Activated T-cell treated with anti-CD3 and anti-CD28 coated beads, Interleukin-2, amount 50 U/mL, for 72 hours (primary cell): Measurements from ENCODE around the gene INO80E. TPM values are rescaled to one million over a fixed set of nuclear protein-coding genes. Genes with fewer than 3 reads are reported as not detected.

Source experiments
- ATAC-seq, 2 donors: fragments of 150-1000 bp; cut with Tn5 transposase; replicated peaks in 1 of 2; 2 replicates each; pipeline ENCODE4 v1.10.0; 2021; ENCODE audit warnings: moderate library complexity in 2 of 2, mild to moderate bottlenecking in 1 of 2
- DNase-seq, 2 donors: peaks; one replicate each; pipeline ENCODE4 v3.0.0; 2021 to 2022; ENCODE audit warnings: mixed read lengths in 1 of 2
- H3K27ac Mint-ChIP-seq: one replicate; pipeline ENCODE4 v1.8.0; 2022; ENCODE audit warnings: mild to moderate bottlenecking, moderate library complexity, mixed read lengths
- H3K27me3 Mint-ChIP-seq: one replicate; pipeline ENCODE4 v1.8.0; 2022; ENCODE audit warnings: low read depth, mixed read lengths
- H3K36me3 Mint-ChIP-seq, 2 donors: one replicate each; pipeline ENCODE4 v1.8.0; 2022; ENCODE audit warnings: mixed read lengths in 2 of 2, mild to moderate bottlenecking in 1 of 2; ENCODE audit not compliant: insufficient read depth in 2 of 2
- H3K4me1 Mint-ChIP-seq: one replicate; pipeline ENCODE4 v1.8.0; 2022; ENCODE audit warnings: low read depth, mixed read lengths
- H3K4me3 Mint-ChIP-seq, 2 donors: one replicate each; pipeline ENCODE4 v1.8.0; 2022; ENCODE audit warnings: mild to moderate bottlenecking in 2 of 2, mixed read lengths in 2 of 2, moderate library complexity in 2 of 2
- H3K9me3 Mint-ChIP-seq, 2 donors: one replicate each; pipeline ENCODE4 v1.8.0; 2022; ENCODE audit warnings: mixed read lengths in 2 of 2
- total RNA-seq, 2 donors: library from RNA; stranded (reverse); gene quantifications; one replicate each; pipeline ENCODE4 v1.2.3, GENCODE V29; 2022

INO80E gene
- total RNA-seq, 2 donors from 2014 or later, result 98.5 to 116 TPM

DNA sequence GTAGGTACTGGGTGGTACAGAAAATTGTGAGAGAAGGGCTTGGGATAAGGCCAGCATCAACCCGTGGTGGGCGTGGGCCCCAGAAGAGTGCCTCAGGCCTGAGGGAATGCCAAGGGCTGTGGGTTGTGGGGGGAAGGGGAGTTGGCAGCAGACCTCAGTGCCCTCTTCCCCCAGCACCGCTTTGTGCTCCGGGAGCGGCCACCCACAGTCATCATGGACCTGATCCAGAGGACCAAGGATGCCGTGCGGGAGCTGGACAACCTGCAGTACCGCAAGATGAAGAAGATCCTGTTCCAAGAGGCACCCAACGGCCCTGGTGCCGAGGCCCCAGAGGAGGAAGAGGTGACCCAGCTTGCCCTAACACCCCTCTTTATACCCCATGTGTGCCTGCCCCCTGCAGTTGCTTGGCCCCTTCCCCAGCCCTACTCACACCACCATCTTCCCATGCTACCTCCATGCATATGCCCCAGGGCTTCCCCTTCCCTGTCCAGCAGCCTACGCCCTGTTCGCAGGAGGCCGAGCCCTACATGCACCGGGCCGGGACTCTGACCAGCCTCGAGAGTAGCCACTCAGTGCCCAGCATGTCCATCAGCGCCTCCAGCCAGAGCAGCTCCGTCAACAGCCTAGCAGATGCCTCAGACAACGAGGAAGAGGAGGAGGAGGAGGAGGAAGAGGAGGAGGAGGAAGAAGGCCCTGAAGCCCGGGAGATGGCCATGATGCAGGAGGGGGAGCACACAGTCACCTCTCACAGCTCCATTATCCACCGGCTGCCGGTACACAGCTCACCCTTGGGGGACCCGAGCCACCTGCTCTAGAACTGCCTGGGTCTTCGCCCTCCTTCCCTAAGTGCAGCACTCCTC, 13.3 kb upstream of the INO80E start:
- Mint-ChIP-seq H3K27me3 (no peaks in the 10 kb centered on the region), H3K36me3 (peaks cover 7 to 17% of the 10 kb centered on the region in 2 donors)

GRCh38 chr16:29983420-29984136, 12.5 kb upstream of the INO80E start:
- H3K4me1 Mint-ChIP-seq, result no peaks in the 10 kb centered on the region
- no peaks in the 10 kb centered on the region for H3K9me3 Mint-ChIP-seq
- no peak overlapping the region for H3K4me3 Mint-ChIP-seq
- H3K27me3 Mint-ChIP-seq, result no peaks in the 10 kb centered on the region
- ATAC-seq, result no peak
- DNase-seq, result no peak
- H3K36me3 Mint-ChIP-seq, result peaks cover 6 to 16% of the 10 kb centered on the region in 2 donors
- H3K27ac Mint-ChIP-seq, result no peak overlapping the region

More for the DNA sequence above, 13.3 kb upstream of the INO80E start:
- ATAC-seq (no peak), DNase-seq (no peak)
- no peaks in the 10 kb centered on the region for H3K9me3 Mint-ChIP-seq
- no peaks in the 10 kb centered on the region for H3K4me1 Mint-ChIP-seq
- H3K4me3 Mint-ChIP-seq, result no peak overlapping the region
- no peak overlapping the region for H3K27ac Mint-ChIP-seq

- H3K36me3 Mint-ChIP-seq, result peaks cover 3 to 16% of the 10 kb centered on the region in 2 donors
- no peaks in the 10 kb centered on the region for H3K9me3 Mint-ChIP-seq
- no peaks in the 10 kb centered on the region for H3K27me3 Mint-ChIP-seq
- DNase-seq, result no peak
- H3K4me1 Mint-ChIP-seq, result no peaks in the 10 kb centered on the region
- ATAC-seq, result no peak
- no peak overlapping the region for H3K4me3 Mint-ChIP-seq
- H3K27ac Mint-ChIP-seq, result no peak overlapping the region
Observed at GRCh38 chr16:29984137-29984763, 11.8 kb upstream of the INO80E start.

DNA sequence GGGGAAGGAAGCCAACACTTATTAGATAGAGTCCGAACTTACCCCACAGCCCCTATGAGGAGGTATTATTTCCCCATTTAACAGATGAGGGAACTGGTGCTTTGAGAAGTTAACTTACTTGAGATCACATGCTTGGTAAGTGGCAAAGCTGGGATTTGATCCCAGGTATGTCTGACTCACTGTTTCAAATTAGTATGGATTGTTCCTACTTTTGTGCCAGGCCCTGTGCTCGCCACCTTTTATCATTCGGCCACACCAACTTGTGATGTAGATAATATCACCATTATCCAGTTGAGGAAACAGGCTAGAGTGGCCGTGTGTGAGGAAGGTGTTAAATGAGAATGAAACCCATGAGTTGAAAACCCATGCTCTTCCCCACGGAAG, 11.3 kb upstream of the INO80E start:
- H3K36me3 Mint-ChIP-seq, result peaks cover 3 to 12% of the 10 kb centered on the region in 2 donors
- ATAC-seq (no peak), DNase-seq (no peak)
- H3K27me3 Mint-ChIP-seq, result no peaks in the 10 kb centered on the region
- no peak overlapping the region for H3K4me3 Mint-ChIP-seq
- no peak overlapping the region for H3K27ac Mint-ChIP-seq
- no peaks in the 10 kb centered on the region for H3K4me1 Mint-ChIP-seq
- H3K9me3 Mint-ChIP-seq, result no peaks in the 10 kb centered on the region

GRCh38 chr16:29985271-29985811, 10.7 kb upstream of the INO80E start:
- DNase-seq (no peak), ATAC-seq (no peak)
- Mint-ChIP-seq H3K27ac (no peak overlapping the region), H3K4me3 (no peak overlapping the region), H3K4me1 (no peaks in the 10 kb centered on the region), H3K36me3 (peaks cover 3 to 9% of the 10 kb centered on the region in 2 donors), H3K9me3 (no peaks in the 10 kb centered on the region), H3K27me3 (no peaks in the 10 kb centered on the region)

DNA sequence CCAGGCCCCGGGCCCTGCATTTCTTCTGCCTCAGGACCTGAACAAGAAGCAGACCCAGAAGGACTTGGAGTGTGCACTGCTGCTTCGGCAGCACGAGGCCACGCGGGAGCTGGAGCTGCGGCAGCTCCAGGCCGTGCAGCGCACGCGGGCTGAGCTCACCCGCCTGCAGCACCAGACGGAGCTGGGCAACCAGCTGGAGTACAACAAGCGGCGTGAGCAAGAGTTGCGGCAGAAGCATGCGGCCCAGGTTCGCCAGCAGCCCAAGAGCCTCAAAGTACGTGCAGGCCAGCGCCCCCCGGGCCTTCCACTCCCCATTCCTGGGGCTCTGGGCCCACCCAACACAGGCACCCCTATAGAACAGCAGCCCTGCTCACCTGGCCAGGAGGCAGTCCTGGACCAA, 9.8 kb upstream of the INO80E start:
- H3K27ac Mint-ChIP-seq, result no peak overlapping the region

GRCh38 chr16:29986931-29987330, 9.1 kb upstream of the INO80E start:
- H3K4me1 Mint-ChIP-seq, result no peaks in the 10 kb centered on the region
- H3K27ac Mint-ChIP-seq, result no peak overlapping the region
- no peak for DNase-seq
- no peak for ATAC-seq
- H3K27me3 Mint-ChIP-seq, result no peaks in the 10 kb centered on the region
- H3K9me3 Mint-ChIP-seq, result no peaks in the 10 kb centered on the region
- no peak overlapping the region for H3K4me3 Mint-ChIP-seq
- peaks cover 3 to 6% of the 10 kb centered on the region in 2 donors for H3K36me3 Mint-ChIP-seq

More for the DNA sequence above, 9.8 kb upstream of the INO80E start:
- H3K9me3 Mint-ChIP-seq, result no peaks in the 10 kb centered on the region
- no peaks in the 10 kb centered on the region for H3K4me1 Mint-ChIP-seq
- H3K4me3 Mint-ChIP-seq, result no peak overlapping the region
- H3K27me3 Mint-ChIP-seq, result no peaks in the 10 kb centered on the region
- peaks cover 3 to 6% of the 10 kb centered on the region in 2 donors for H3K36me3 Mint-ChIP-seq
- DNase-seq (no peak), ATAC-seq (no peak)

DNA sequence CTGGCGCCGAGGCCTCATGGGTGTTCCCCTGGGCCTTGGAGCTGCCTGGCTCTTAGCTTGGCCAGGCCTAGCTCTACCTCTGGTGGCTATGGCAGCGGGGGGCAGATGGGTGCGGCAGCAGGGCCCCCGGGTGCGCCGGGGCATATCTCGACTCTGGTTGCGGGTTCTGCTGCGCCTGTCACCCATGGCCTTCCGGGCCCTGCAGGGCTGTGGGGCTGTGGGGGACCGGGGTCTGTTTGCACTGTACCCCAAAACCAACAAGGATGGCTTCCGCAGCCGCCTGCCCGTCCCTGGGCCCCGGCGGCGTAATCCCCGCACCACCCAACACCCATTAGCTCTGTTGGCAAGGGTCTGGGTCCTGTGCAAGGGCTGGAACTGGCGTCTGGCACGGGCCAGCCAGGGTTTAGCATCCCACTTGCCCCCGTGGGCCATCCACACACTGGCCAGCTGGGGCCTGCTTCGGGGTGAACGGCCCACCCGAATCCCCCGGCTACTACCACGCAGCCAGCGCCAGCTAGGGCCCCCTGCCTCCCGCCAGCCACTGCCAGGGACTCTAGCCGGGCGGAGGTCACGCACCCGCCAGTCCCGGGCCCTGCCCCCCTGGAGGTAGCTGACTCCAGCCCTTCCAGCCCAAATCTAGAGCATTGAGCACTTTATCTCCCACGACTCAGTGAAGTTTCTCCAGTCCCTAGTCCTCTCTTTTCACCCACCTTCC, 8.5 kb upstream of the INO80E start:
- Mint-ChIP-seq H3K4me1 (no peaks in the 10 kb centered on the region), H3K9me3 (no peaks in the 10 kb centered on the region), H3K27me3 (no peaks in the 10 kb centered on the region), H3K36me3 (peaks cover 3 to 6% of the 10 kb centered on the region in 2 donors), H3K27ac (no peak overlapping the region), H3K4me3 (no peak overlapping the region)
- no peak for ATAC-seq
- DNase-seq, result no peak

- H3K4me3 Mint-ChIP-seq, result no peak overlapping the region
- H3K4me1 Mint-ChIP-seq, result no peaks in the 10 kb centered on the region
- DNase-seq, result no peak
- H3K27ac Mint-ChIP-seq, result no peak overlapping the region
- no peaks in the 10 kb centered on the region for H3K9me3 Mint-ChIP-seq
- no peaks in the 10 kb centered on the region for H3K27me3 Mint-ChIP-seq
- ATAC-seq, result no peak
- peaks cover 3% of the 10 kb centered on the region in 2 donors for H3K36me3 Mint-ChIP-seq
Observed at GRCh38 chr16:29988346-29989075, 7.5 kb upstream of the INO80E start.

DNA sequence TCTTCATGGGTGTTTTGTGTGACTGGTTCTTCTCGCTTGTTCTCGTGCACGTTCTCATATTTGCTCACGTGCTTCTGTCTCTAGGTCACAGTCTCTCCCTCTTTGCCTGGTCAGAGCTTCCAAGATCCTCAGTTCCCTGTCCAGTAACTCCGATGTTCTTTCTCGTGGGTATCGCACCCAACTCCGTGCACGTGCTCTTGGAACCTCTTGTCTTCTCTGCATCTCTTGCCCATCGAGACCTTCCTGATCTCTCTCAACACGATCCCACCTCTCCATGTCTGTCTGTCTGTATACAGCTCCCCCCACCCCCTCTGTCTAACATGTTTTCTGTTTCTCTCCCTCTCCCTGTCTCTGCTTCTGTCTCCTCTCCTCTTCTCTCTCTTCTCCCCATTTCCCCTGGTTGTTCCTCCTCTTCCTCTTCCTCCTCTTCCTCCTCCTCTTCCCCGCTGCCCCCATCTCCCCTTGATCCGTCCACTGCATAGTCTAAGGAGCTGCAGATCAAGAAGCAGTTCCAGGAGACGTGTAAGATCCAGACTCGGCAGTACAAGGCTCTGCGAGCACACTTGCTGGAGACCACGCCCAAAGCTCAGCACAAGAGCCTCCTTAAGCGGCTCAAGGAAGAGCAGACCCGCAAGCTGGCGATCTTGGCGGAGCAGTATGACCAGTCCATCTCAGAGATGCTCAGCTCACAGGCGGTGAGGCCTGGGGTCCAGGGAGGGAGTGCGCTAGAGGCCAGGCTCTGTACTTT, 6.8 kb upstream of the INO80E start:
- no peak overlapping the region for H3K27ac Mint-ChIP-seq
- no peak for ATAC-seq
- peaks cover 7% of the 10 kb centered on the region for H3K4me1 Mint-ChIP-seq
- H3K9me3 Mint-ChIP-seq, result no peaks in the 10 kb centered on the region
- H3K36me3 Mint-ChIP-seq, result no peaks in the 10 kb centered on the region
- no peak overlapping the region for H3K4me3 Mint-ChIP-seq
- no peaks in the 10 kb centered on the region for H3K27me3 Mint-ChIP-seq
- DNase-seq, result no peak

- no peak overlapping the region for H3K27ac Mint-ChIP-seq
- H3K27me3 Mint-ChIP-seq, result no peaks in the 10 kb centered on the region
- H3K9me3 Mint-ChIP-seq, result no peaks in the 10 kb centered on the region
- H3K4me1 Mint-ChIP-seq, result peaks cover 14% of the 10 kb centered on the region
- H3K4me3 Mint-ChIP-seq, result no peak overlapping the region
- ATAC-seq (no peak), DNase-seq (no peak)
- H3K36me3 Mint-ChIP-seq, result no peaks in the 10 kb centered on the region
Observed at GRCh38 chr16:29990034-29990433, 6.0 kb upstream of the INO80E start.
